Fibroblast of peridontal ligament (primary cell): Measurements from ENCODE around the gene SERINC1.
A peak's percentile ranks its signal among the peaks of the same experiment; 100 is the strongest.

Source experiments
- DNase-seq: peaks from one replicate; pipeline ENCODE4 v3.0.0-alpha.2; 2010; ENCODE audit errors: extremely low read depth

The SERINC1 gene

GRCh38 chr6:122432816-122433215 is 38.8 kb downstream of the SERINC1 start:
- DNase-seq = no peak

DNA sequence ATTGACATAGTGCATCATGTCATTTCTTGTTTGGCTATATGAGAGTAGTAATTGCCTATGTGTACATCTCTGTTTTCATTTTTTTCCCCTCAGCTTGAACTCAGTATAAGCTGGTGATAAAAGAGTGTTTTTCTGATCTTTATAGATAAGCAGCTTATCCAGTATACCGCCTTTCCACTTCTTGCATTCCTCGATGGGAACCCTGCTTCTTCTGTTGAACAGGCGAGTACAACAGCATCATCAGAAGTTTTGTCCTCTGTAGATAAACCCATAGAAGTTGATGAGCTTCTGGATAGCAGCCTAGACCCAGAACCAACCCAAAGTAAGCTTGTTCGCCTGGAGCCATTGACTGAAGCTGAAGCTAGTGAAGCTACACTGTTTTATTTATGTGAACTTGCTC is 39.8 kb downstream of the SERINC1 start:
- no peak for DNase-seq

- DNase-seq = no peak
These were observed 42.3 kb downstream of the SERINC1 start for GRCh38 chr6:122429323-122429722.

- DNase-seq = peak; percentile 12
These were observed 42.8 kb downstream of the SERINC1 start for GRCh38 chr6:122428781-122429180.

- DNase-seq = no peak
These were observed 45.0 kb downstream of the SERINC1 start for GRCh38 chr6:122426597-122426996.

DNA sequence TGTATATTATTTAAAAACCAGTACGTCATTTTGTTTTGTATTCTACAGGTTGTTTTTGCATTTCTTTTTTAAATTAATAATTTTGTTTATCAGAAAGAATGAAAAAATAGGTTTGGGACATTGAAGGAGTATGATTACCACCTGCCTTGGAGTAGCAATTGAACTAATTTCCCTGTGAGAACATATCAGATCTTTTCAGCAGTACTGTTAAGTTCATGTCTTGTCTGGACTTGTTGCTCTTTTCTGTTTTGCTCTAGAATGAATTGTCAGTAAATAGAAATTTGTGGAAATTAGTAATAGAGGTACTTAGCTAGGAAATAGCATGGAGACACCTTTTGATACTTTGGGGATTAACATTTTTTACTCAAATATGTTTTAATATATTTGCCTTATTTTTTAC is 47.9 kb downstream of the SERINC1 start:
- DNase-seq = no peak

GRCh38 chr6:122422614-122423267 is 48.9 kb downstream of the SERINC1 start:
- no peak for DNase-seq

GRCh38 chr6:122422003-122422402 is 49.6 kb downstream of the SERINC1 start:
- no peak for DNase-seq

GRCh38 chr6:122416825-122417224 is 54.8 kb downstream of the SERINC1 start:
- no peak for DNase-seq

GRCh38 chr6:122412001-122412400 is 59.6 kb downstream of the SERINC1 start:
- no peak for DNase-seq

DNA sequence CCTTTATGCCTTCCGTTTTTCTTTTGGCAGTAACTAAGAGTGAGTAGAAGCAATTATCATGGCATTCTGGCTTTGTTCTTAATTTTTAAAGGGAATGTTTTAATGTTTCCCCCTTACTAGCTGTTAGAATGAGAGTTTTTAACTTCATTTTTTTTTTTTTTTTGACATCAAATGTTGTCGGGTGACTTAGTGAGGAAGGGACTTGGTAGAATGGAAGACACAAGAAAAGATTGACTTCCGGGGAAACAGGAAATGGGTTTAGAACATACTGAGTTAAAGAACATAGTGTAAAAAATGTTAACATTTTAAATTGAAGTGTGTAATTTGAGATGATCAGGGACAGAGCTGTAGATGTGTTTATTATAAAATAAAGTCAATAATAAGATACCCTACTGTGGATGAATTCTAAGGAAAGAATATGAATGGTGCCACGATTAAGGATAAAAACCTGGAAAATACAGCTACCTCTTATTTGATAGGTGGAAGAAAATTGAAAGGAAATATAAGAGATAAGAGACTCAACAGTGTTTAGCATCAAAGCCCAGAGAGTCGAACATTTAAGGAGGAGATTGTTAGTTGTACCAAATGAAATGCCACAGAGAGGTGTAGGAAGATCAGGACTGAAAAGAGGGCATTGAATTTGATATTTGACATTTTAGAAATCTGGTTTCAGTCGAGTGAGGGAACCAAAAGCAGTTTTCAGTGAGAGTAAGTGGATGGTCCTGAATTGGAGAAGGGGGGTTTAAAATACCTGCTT is 62.7 kb downstream of the SERINC1 start:
- no peak for DNase-seq

DNA sequence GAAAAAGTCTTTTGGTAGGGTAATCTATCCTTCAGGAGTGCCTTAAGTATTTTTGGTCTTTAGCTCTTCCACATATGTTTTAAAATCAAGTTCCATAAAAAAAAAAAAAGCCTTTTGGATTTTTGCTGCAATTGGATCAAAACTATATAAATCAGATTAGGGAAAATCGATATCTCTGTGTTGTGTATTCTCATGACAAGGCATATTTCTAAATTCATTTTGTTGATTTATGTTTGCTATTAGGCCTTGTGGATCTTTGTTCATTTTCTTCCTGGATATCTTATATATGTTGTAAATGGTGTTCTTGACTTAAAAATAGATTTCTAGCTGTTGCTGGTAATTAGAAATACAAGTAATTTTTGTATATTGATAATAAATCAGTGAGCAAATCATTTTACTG is 63.4 kb downstream of the SERINC1 start:
- DNase-seq = no peak

DNA sequence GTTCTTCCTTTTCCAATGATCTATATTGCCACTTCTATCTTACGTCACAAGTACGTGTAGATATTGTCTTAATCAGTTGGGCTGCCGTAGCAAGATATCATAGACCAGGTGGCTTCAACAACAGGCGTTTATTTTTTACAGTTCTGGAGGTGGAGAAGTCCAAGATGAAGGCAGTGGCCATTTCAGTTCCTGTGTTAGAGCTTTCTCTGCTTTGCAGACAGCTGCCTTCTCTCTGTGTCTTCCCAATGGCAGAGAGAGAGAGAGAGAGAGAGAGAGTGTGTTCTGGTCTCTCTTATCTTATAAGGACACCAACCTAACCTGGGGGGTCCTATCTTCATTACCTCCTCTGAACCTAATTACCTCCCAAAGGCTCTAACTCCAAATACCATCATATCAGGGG is 63.9 kb downstream of the SERINC1 start:
- no peak for DNase-seq

DNA sequence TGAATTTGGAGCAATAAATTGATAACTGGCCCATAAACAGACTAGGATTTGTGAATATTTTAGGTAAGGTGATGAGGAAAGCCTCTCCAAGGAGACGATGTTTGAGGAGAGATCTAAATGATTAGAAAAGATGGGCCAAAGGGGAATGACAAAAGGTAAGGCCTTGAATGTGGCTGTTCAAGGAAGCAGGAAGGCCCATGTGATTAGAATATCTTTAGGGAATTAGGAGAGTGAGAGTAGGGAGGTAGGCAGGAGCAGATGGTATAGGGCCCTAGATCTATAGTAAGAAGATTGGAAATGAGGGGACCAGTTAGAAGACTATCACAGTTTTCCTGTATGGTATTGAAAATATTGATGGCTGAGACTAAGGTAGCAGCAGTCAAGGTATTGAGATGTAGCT is 65.4 kb downstream of the SERINC1 start:
- no peak for DNase-seq

- peak; percentile 26 for DNase-seq
These were observed 66.2 kb downstream of the SERINC1 start for GRCh38 chr6:122405417-122405816.

DNA sequence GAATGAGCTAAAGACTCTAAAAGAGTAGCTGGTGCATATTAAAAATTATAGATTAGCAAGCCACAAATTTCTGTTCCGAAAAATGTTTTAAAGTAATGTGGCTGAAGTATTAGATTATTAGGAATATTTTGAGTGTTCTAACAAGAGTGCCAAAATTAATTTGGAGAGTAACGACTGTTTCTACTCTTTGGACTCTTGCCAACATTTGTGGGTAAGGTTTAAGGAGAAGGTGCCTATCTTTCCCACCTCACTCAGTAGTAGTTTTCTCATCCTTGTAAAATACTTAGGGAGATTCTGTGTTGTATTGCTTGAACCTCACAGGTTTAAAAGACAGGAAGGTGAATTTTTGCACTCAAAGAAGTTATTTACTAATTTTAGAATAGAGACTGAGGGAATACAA is 67.2 kb downstream of the SERINC1 start:
- no peak for DNase-seq

GRCh38 chr6:122401104-122401503 is 70.5 kb downstream of the SERINC1 start:
- no peak for DNase-seq

DNA sequence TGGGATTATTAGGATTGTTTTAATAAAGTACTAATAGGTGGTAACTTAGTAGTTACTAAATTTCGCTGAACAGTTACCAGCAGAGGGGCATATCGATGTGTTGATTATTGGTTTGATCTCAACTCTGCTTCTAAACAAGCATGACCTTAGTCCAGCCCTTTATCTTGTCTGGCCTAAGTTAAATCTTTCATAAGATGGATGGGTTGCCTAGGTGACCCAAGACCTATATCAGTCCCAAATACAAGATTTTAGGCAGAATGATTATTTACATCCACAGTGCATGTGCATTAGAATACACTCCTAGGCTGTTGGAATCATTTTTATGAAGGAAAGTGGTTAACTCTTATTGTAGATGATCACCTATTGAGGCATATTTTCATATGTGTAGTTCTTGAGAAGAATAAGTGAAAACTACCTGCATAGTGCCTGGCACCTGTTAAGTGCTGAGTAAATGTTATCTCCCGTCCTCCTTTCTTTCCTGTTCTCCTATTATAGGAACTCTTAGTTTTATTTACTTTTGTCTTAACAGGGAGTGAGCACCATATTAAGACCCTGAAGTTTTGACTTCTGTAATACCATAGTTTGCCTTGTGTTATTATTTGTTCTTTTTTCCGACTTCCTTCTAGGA is 71.0 kb downstream of the SERINC1 start:
- no peak for DNase-seq

DNA sequence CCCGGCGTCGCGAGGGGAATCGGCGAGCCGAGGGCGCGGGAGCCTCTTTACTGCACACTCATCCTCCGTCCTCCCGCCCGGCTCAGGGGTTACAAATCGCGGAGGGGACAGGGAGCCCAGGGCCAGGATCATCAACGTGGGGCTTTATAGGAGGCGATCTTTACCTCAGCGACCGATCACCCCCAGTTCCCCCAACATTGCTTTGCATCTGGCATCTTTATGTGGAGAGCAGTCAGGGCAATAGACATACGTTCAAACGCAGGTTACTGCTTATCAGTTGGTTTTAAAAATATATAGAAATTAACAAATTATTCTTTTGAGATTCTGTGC is 71.5 kb downstream of the SERINC1 start:
- no peak for DNase-seq

GRCh38 chr6:122399348-122400120 is 72.1 kb downstream of the SERINC1 start, which contains the start of gene HSF2:
Gene HSF2 (plus strand): TSS chr6:122399652. CDS start chr6:122399738, 86 bp downstream.
- DNase-seq = peak; percentile 98

DNA sequence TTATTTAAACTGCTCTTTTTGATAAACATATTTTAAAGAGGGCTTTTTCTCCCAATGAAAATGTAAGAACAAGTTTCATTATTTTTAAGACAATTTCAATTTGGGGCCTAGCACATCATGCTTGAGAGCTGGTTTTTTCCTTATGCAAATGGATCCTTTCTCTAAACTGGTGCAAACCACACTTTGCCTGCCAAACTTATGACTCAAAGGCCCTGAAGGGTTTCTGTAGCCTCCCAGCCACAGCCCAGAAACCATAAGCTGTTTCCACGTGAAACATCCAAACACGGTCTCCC is 72.6 kb downstream of the SERINC1 start:
- DNase-seq = no peak

GRCh38 chr6:122394016-122394415 is 77.6 kb downstream of the SERINC1 start:
- DNase-seq = no peak
